Hindlimb muscle (tissue), 1 donor: ENCODE measurements around the gene PKM. TPM values are rescaled to one million over a fixed set of nuclear protein-coding genes. Genes with fewer than 3 reads are reported as not detected.

ENCODE experiments used
- DNase-seq: peaks from one replicate; pipeline ENCODE4 v3.0.0-alpha.2; 2013
- polyA plus RNA-seq: library from polyadenylated mRNA; unstranded; fragments of 120-200 nt; gene quantifications from one replicate; pipeline ENCODE4 v1.2.1, GENCODE V29; 2013; ENCODE audit not compliant: insufficient read length

The PKM gene
- polyA plus RNA-seq, 1 donor: 1,017 TPM

GRCh38 chr15:72199721-72200212, 31.2 kb downstream of the PKM start:
- peak; percentile 71 for DNase-seq

- no peak for DNase-seq
Observed at GRCh38 chr15:72199205-72199515, 31.8 kb downstream of the PKM start.

- no peak for DNase-seq
Observed at GRCh38 chr15:72198356-72199204, 32.4 kb downstream of the PKM start.

GRCh38 chr15:72197460-72198355, 33.3 kb downstream of the PKM start, which contains the start of gene GRAMD2A:
Gene GRAMD2A (minus strand): TSS chr15:72197787.
- no peak for DNase-seq

- DNase-seq: no peak
Observed at GRCh38 chr15:72197041-72197459, 33.9 kb downstream of the PKM start.

- DNase-seq: no peak
Observed at GRCh38 chr15:72196409-72197040, 34.5 kb downstream of the PKM start.

- DNase-seq: no peak
Observed at GRCh38 chr15:72195101-72195511, 35.9 kb downstream of the PKM start.

- no peak for DNase-seq
Observed at GRCh38 chr15:72193836-72194396, 37.1 kb downstream of the PKM start.

GRCh38 chr15:72192416-72192815, 38.6 kb downstream of the PKM start:
- DNase-seq: no peak

GRCh38 chr15:72189250-72189902, 41.6 kb downstream of the PKM start:
- no peak for DNase-seq

GRCh38 chr15:72184165-72184811, 46.7 kb downstream of the PKM start:
- DNase-seq: no peak

GRCh38 chr15:72183781-72184164, 47.2 kb downstream of the PKM start:
- DNase-seq: no peak

GRCh38 chr15:72182673-72183072, 48.3 kb downstream of the PKM start:
- no peak for DNase-seq

- DNase-seq: no peak
Observed at GRCh38 chr15:72182244-72182643, 48.7 kb downstream of the PKM start.

GRCh38 chr15:72180761-72181324, 50.1 kb downstream of the PKM start:
- DNase-seq: no peak

GRCh38 chr15:72179950-72180581, 50.9 kb downstream of the PKM start:
- DNase-seq: no peak

GRCh38 chr15:72178976-72179585, 51.9 kb downstream of the PKM start:
- DNase-seq: no peak

- DNase-seq: no peak
Observed at GRCh38 chr15:72176743-72177142, 54.2 kb downstream of the PKM start.

GRCh38 chr15:72176159-72176558, 54.8 kb downstream of the PKM start:
- no peak for DNase-seq
